Neural progenitor cell (in vitro differentiated cells): ENCODE data around the gene CHCHD6.

Source experiments
- EZH2 ChIP-seq: fragments of 200-600 bp; sonication (generic); IDR thresholded peaks from 2 replicates; pipeline ENCODE4 v1.6.1; 2017; ENCODE audit warnings: antibody characterized with exemption, mild to moderate bottlenecking, moderate library complexity
- EZH2phosphoT487 ChIP-seq: fragments of 200-600 bp; sonication (generic); IDR thresholded peaks from 2 replicates; pipeline ENCODE4 v1.6.1; 2017; ENCODE audit warnings: antibody characterized with exemption
- TF ChIP-seq, protein P1 (sequence below): fragments of 200-600 bp; sonication (generic); IDR thresholded peaks from 2 replicates; pipeline ENCODE4 v1.5.1; 2017; ENCODE audit warnings: antibody characterized with exemption, mild to moderate bottlenecking

DNA sequence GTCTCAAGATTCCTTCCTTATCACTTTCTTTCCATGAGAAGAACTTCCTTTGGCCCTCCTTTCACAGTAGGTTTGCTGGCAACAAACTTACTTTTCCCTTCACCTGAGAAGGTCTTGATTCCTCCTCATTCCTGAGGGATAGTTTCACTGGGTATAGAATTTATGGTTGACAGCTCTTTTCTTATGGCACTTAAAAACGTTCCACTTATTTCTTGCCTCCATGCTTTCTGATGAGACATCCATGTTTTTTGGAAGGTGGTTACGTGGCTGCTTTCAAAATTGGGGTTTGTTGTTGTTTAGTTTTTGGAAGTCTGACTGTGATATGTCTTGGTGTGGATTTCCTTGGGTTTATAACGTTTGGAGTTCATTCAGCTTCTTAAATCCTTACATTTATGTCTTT, 270.7 kb downstream of the CHCHD6 start:
- TF ChIP-seq, protein P1, sequence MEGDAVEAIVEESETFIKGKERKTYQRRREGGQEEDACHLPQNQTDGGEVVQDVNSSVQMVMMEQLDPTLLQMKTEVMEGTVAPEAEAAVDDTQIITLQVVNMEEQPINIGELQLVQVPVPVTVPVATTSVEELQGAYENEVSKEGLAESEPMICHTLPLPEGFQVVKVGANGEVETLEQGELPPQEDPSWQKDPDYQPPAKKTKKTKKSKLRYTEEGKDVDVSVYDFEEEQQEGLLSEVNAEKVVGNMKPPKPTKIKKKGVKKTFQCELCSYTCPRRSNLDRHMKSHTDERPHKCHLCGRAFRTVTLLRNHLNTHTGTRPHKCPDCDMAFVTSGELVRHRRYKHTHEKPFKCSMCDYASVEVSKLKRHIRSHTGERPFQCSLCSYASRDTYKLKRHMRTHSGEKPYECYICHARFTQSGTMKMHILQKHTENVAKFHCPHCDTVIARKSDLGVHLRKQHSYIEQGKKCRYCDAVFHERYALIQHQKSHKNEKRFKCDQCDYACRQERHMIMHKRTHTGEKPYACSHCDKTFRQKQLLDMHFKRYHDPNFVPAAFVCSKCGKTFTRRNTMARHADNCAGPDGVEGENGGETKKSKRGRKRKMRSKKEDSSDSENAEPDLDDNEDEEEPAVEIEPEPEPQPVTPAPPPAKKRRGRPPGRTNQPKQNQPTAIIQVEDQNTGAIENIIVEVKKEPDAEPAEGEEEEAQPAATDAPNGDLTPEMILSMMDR = no peak
- TF ChIP-seq EZH2 (no peak), EZH2phosphoT487 (no peak)
